Measurements from ENCODE around the gene SEC23IP.

The SEC23IP gene

GRCh38 chr10:119947300-119947699, 54.8 kb downstream of the SEC23IP start:
- H3K79me1 ChIP-seq (replicated peaks; ENCODE audit: low read length, poor library complexity, severe bottlenecking), result peaks cover 6% of the 10 kb centered on the region
- H3K4ac ChIP-seq (ENCODE audit: low read depth in 1 of 2, low read length in 2 of 2), result no peak overlapping the region
- no peak overlapping the region for H4K91ac ChIP-seq (ENCODE audit: low read length)
- no peaks in the 10 kb centered on the region for H3K9me3 ChIP-seq (ENCODE audit: control insufficient read depth, low read length)
- no peak overlapping the region for H4K8ac ChIP-seq (ENCODE audit: low read length)
- H3K4me3 ChIP-seq (ENCODE audit: insufficient read depth in 1 of 2, low read depth in 1 of 2, low read length in 2 of 2), result no peak overlapping the region
- no peak overlapping the region for H2BK15ac ChIP-seq (ENCODE audit: low read depth, poor library complexity, severe bottlenecking)
- no peak overlapping the region for H2BK12ac ChIP-seq (ENCODE audit: low read length in 2 of 2)
- H3K23ac ChIP-seq (ENCODE audit: low read length in 2 of 2), result no peak overlapping the region
- no peak overlapping the region for H3K18ac ChIP-seq (ENCODE audit: low read depth in 1 of 2, low read length in 2 of 2)
- 86% methylated on average over 6 of the region's 6 CpGs for WGBS
- H3K36me3 ChIP-seq (ENCODE audit: control insufficient read depth in 1 of 2, insufficient read depth in 2 of 2, low read depth in 1 of 2, low read length in 2 of 2), result peaks cover 3 to 35% of the 10 kb centered on the region in 2 experiments
- H3K9ac ChIP-seq (ENCODE audit: low read length), result no peak overlapping the region
- H3K27ac ChIP-seq (ENCODE audit: low read length, poor library complexity, severe bottlenecking), result no peak overlapping the region
- H3K27me3 ChIP-seq (ENCODE audit: control insufficient read depth in 1 of 2, insufficient read depth in 1 of 2, low read length in 2 of 2), result no peaks in the 10 kb centered on the region
- H2BK5ac ChIP-seq (ENCODE audit: low read depth, low read length, poor library complexity, severe bottlenecking), result no peak overlapping the region
- no peak overlapping the region for H2AFZ ChIP-seq (ENCODE audit: low read depth, low read length)
- H2AK5ac ChIP-seq (ENCODE audit: low read length, severe bottlenecking), result no peak overlapping the region
- no peaks in the 10 kb centered on the region for H3K4me1 ChIP-seq (ENCODE audit: control insufficient read depth, insufficient read depth, low read depth, low read length)
- no peak for DNase-seq
- no peak overlapping the region for H3K14ac ChIP-seq (ENCODE audit: low read length in 2 of 2)
- H2BK120ac ChIP-seq (ENCODE audit: low read depth, low read length), result no peak overlapping the region
- H3K4me2 ChIP-seq (ENCODE audit: low read length, poor library complexity, severe bottlenecking), result no peak overlapping the region

- no peak overlapping the region for H2BK120ac ChIP-seq (ENCODE audit: low read depth, low read length)
- no peak overlapping the region for H2AFZ ChIP-seq (ENCODE audit: low read depth, low read length)
- H2AK5ac ChIP-seq (ENCODE audit: low read length, severe bottlenecking), result no peak overlapping the region
- H2BK15ac ChIP-seq (ENCODE audit: low read depth, poor library complexity, severe bottlenecking), result no peak overlapping the region
- H3K14ac ChIP-seq (ENCODE audit: low read length in 2 of 2), result no peak overlapping the region
- H3K79me1 ChIP-seq (replicated peaks; ENCODE audit: low read length, poor library complexity, severe bottlenecking), result no peaks in the 10 kb centered on the region
- no peak overlapping the region for H3K18ac ChIP-seq (ENCODE audit: low read depth in 1 of 2, low read length in 2 of 2)
- H4K8ac ChIP-seq (ENCODE audit: low read length), result no peak overlapping the region
- DNase-seq, result no peak
- H3K4me3 ChIP-seq (ENCODE audit: insufficient read depth in 1 of 2, low read depth in 1 of 2, low read length in 2 of 2), result no peak overlapping the region
- H3K9ac ChIP-seq (ENCODE audit: low read length), result no peak overlapping the region
- H3K23ac ChIP-seq (ENCODE audit: low read length in 2 of 2), result no peak overlapping the region
- no peak overlapping the region for H3K4me2 ChIP-seq (ENCODE audit: low read length, poor library complexity, severe bottlenecking)
- peaks cover 2 to 5% of the 10 kb centered on the region in 2 experiments for H3K36me3 ChIP-seq (ENCODE audit: control insufficient read depth in 1 of 2, insufficient read depth in 2 of 2, low read depth in 1 of 2, low read length in 2 of 2)
- 86% methylated on average over 4 of the region's 4 CpGs for WGBS
- no peaks in the 10 kb centered on the region for H3K9me3 ChIP-seq (ENCODE audit: control insufficient read depth, low read length)
- H3K27ac ChIP-seq (ENCODE audit: low read length, poor library complexity, severe bottlenecking), result no peak overlapping the region
- H2BK5ac ChIP-seq (ENCODE audit: low read depth, low read length, poor library complexity, severe bottlenecking), result no peak overlapping the region
- H2BK12ac ChIP-seq (ENCODE audit: low read length in 2 of 2), result no peak overlapping the region
- H3K4me1 ChIP-seq (ENCODE audit: control insufficient read depth, insufficient read depth, low read depth, low read length), result no peaks in the 10 kb centered on the region
- H3K27me3 ChIP-seq (ENCODE audit: control insufficient read depth in 1 of 2, insufficient read depth in 1 of 2, low read length in 2 of 2), result no peaks in the 10 kb centered on the region
- H3K4ac ChIP-seq (ENCODE audit: low read depth in 1 of 2, low read length in 2 of 2), result no peak overlapping the region
- H4K91ac ChIP-seq (ENCODE audit: low read length), result no peak overlapping the region
Measured at GRCh38 chr10:119957451-119957850, 64.9 kb downstream of the SEC23IP start.

- no peaks in the 10 kb centered on the region for H3K4me1 ChIP-seq (ENCODE audit: control insufficient read depth, insufficient read depth, low read depth, low read length)
- no peak overlapping the region for H3K4me2 ChIP-seq (ENCODE audit: low read length, poor library complexity, severe bottlenecking)
- no peak overlapping the region for H2AFZ ChIP-seq (ENCODE audit: low read depth, low read length)
- H3K9ac ChIP-seq (ENCODE audit: low read length), result no peak overlapping the region
- H3K4ac ChIP-seq (ENCODE audit: low read depth in 1 of 2, low read length in 2 of 2), result no peak overlapping the region
- DNase-seq, result no peak
- H4K91ac ChIP-seq (ENCODE audit: low read length), result no peak overlapping the region
- no peak overlapping the region for H4K8ac ChIP-seq (ENCODE audit: low read length)
- H2BK120ac ChIP-seq (ENCODE audit: low read depth, low read length), result no peak overlapping the region
- H3K27ac ChIP-seq (ENCODE audit: low read length, poor library complexity, severe bottlenecking), result no peak overlapping the region
- no peak overlapping the region for H2BK5ac ChIP-seq (ENCODE audit: low read depth, low read length, poor library complexity, severe bottlenecking)
- peaks cover 6% of the 10 kb centered on the region for H3K9me3 ChIP-seq (ENCODE audit: control insufficient read depth, low read length)
- H2BK12ac ChIP-seq (ENCODE audit: low read length in 2 of 2), result no peak overlapping the region
- no peaks in the 10 kb centered on the region for H3K79me1 ChIP-seq (replicated peaks; ENCODE audit: low read length, poor library complexity, severe bottlenecking)
- no peaks in the 10 kb centered on the region for H3K27me3 ChIP-seq (ENCODE audit: control insufficient read depth in 1 of 2, insufficient read depth in 1 of 2, low read length in 2 of 2)
- no peak overlapping the region for H2BK15ac ChIP-seq (ENCODE audit: low read depth, poor library complexity, severe bottlenecking)
- no peak overlapping the region for H2AK5ac ChIP-seq (ENCODE audit: low read length, severe bottlenecking)
- H3K36me3 ChIP-seq (ENCODE audit: control insufficient read depth in 1 of 2, insufficient read depth in 2 of 2, low read depth in 1 of 2, low read length in 2 of 2), result no peaks in the 10 kb centered on the region
- no peak overlapping the region for H3K18ac ChIP-seq (ENCODE audit: low read depth in 1 of 2, low read length in 2 of 2)
- H3K4me3 ChIP-seq (ENCODE audit: insufficient read depth in 1 of 2, low read depth in 1 of 2, low read length in 2 of 2), result no peak overlapping the region
- H3K14ac ChIP-seq (ENCODE audit: low read length in 2 of 2), result no peak overlapping the region
- H3K23ac ChIP-seq (ENCODE audit: low read length in 2 of 2), result no peak overlapping the region
Measured at GRCh38 chr10:119962837-119963236, 70.3 kb downstream of the SEC23IP start.

- Histone ChIP-seq H2BK120ac (ENCODE audit: low read depth, low read length) (no peak overlapping the region), H3K79me1 (replicated peaks; ENCODE audit: low read length, poor library complexity, severe bottlenecking) (no peaks in the 10 kb centered on the region), H3K4ac (ENCODE audit: low read depth in 1 of 2, low read length in 2 of 2) (no peak overlapping the region), H3K9me3 (ENCODE audit: control insufficient read depth, low read length) (peaks cover 6% of the 10 kb centered on the region), H3K27ac (ENCODE audit: low read length, poor library complexity, severe bottlenecking) (no peak overlapping the region), H3K23ac (ENCODE audit: low read length in 2 of 2) (no peak overlapping the region), H3K9ac (ENCODE audit: low read length) (no peak overlapping the region), H2BK15ac (ENCODE audit: low read depth, poor library complexity, severe bottlenecking) (no peak overlapping the region), H3K4me2 (ENCODE audit: low read length, poor library complexity, severe bottlenecking) (no peak overlapping the region), H2AK5ac (ENCODE audit: low read length, severe bottlenecking) (no peak overlapping the region), H3K27me3 (ENCODE audit: control insufficient read depth in 1 of 2, insufficient read depth in 1 of 2, low read length in 2 of 2) (no peaks in the 10 kb centered on the region), H3K4me3 (ENCODE audit: insufficient read depth in 1 of 2, low read depth in 1 of 2, low read length in 2 of 2) (no peak overlapping the region), H2BK12ac (ENCODE audit: low read length in 2 of 2) (no peak overlapping the region), H4K8ac (ENCODE audit: low read length) (no peak overlapping the region), H3K14ac (ENCODE audit: low read length in 2 of 2) (no peak overlapping the region), H2AFZ (ENCODE audit: low read depth, low read length) (no peak overlapping the region), H3K18ac (ENCODE audit: low read depth in 1 of 2, low read length in 2 of 2) (no peak overlapping the region), H3K36me3 (ENCODE audit: control insufficient read depth in 1 of 2, insufficient read depth in 2 of 2, low read depth in 1 of 2, low read length in 2 of 2) (no peaks in the 10 kb centered on the region), H4K91ac (ENCODE audit: low read length) (no peak overlapping the region), H2BK5ac (ENCODE audit: low read depth, low read length, poor library complexity, severe bottlenecking) (no peak overlapping the region), H3K4me1 (ENCODE audit: control insufficient read depth, insufficient read depth, low read depth, low read length) (no peaks in the 10 kb centered on the region)
- WGBS, result 65% methylated on average over 1 of the region's 1 CpG
- no peak for DNase-seq
Measured at GRCh38 chr10:119967066-119967465, 74.5 kb downstream of the SEC23IP start.
